NCI-H2171 treated with DMSO at 0.1 percent for 48 hours (cell line): ENCODE measurements around the gene COL18A1.

Experiments used
- DNase-seq: peaks from one replicate; lab custom pipeline; 2025; lab: John Stamatoyannopoulos, UW

Gene COL18A1

GRCh38 chr21:45507888-45508508 is 103.0 kb downstream of the COL18A1 start:
- no peak for DNase-seq

- DNase-seq: no peak
Measured at GRCh38 chr21:45508607-45509565, 103.9 kb downstream of the COL18A1 start.

- no peak for DNase-seq
Measured at GRCh38 chr21:45509566-45510465, 104.9 kb downstream of the COL18A1 start.

GRCh38 chr21:45510466-45510955 is 105.5 kb downstream of the COL18A1 start:
- no peak for DNase-seq

GRCh38 chr21:45511007-45511406 is 106.0 kb downstream of the COL18A1 start:
- DNase-seq: no peak

GRCh38 chr21:45511661-45512431 is 106.9 kb downstream of the COL18A1 start:
- no peak for DNase-seq

- DNase-seq: no peak
Measured at GRCh38 chr21:45512626-45513002, 107.6 kb downstream of the COL18A1 start.

GRCh38 chr21:45513003-45513717 is 108.2 kb downstream of the COL18A1 start:
- no peak for DNase-seq

- no peak for DNase-seq
Measured at GRCh38 chr21:45513741-45514310, 108.9 kb downstream of the COL18A1 start.

- no peak for DNase-seq
Measured at GRCh38 chr21:45514311-45515021, 109.5 kb downstream of the COL18A1 start.

GRCh38 chr21:45515241-45516061 is 110.5 kb downstream of the COL18A1 start:
- no peak for DNase-seq

- no peak for DNase-seq
Measured at GRCh38 chr21:45516071-45516670, 111.2 kb downstream of the COL18A1 start.

GRCh38 chr21:45516671-45517151 is 111.7 kb downstream of the COL18A1 start:
- no peak for DNase-seq

GRCh38 chr21:45517249-45518065 is 112.5 kb downstream of the COL18A1 start:
- DNase-seq: no peak

GRCh38 chr21:45518742-45519141 is 113.8 kb downstream of the COL18A1 start:
- DNase-seq: no peak

- DNase-seq: no peak
Measured at GRCh38 chr21:45519182-45519581, 114.2 kb downstream of the COL18A1 start.

GRCh38 chr21:45521241-45521640 is 116.3 kb downstream of the COL18A1 start:
- DNase-seq: no peak
